Spinal cord (tissue), 10 donors: ENCODE measurements around the gene ZNF740. TPM values are rescaled to one million over a fixed set of nuclear protein-coding genes. Genes with fewer than 3 reads are reported as not detected.
A peak's percentile ranks its signal among the peaks of the same experiment; 100 is the strongest.

Experiments used
- DNase-seq, 6 donors: peaks; one replicate each; pipeline versions ENCODE4 v3.0.0 to v3.0.0-alpha.2; 2013 to 2015; ENCODE audit warnings: low spot score in 6 of 6, low read depth in 4 of 6
- H3K27ac ChIP-seq: one replicate; pipeline ENCODE4 v1.5.1; 2013; ENCODE audit warnings: low read depth, low read length, control low read depth
- H3K27me3 ChIP-seq: one replicate; pipeline ENCODE4 v1.6.1; 2013; ENCODE audit warnings: low read length; ENCODE audit not compliant: control insufficient read depth, insufficient read depth
- H3K36me3 ChIP-seq: one replicate; pipeline ENCODE4 v1.6.1; 2013; ENCODE audit warnings: low read length; ENCODE audit not compliant: control insufficient read depth, insufficient read depth
- H3K4me1 ChIP-seq: one replicate; pipeline ENCODE4 v1.6.1; 2013; ENCODE audit warnings: low read length; ENCODE audit not compliant: control insufficient read depth, insufficient read depth
- H3K4me3 ChIP-seq: one replicate; pipeline ENCODE4 v1.5.1; 2013; ENCODE audit warnings: low read depth, low read length, control low read depth
- H3K9me3 ChIP-seq: one replicate; pipeline ENCODE4 v1.6.1; 2013; ENCODE audit warnings: low read length; ENCODE audit not compliant: control insufficient read depth, insufficient read depth
- WGBS: methylation state at CpG from one replicate; pipeline ENCODE4 v1.1.5; 2013; ENCODE audit warnings: missing lambda C conversion rate; ENCODE audit not compliant: insufficient coverage; 5-methylcytosine and 5-hydroxymethylcytosine counted together
- polyA plus RNA-seq, 2 donors: library from polyadenylated mRNA; unstranded; fragments of 120-200 nt; gene quantifications; one replicate each; pipeline ENCODE4 v1.2.1, GENCODE V29; 2013; ENCODE audit not compliant: insufficient read length in 2 of 2
- total RNA-seq, 2 donors: library from RNA; depleted of rRNA in 1 of 2; stranded (reverse); fragments of 120-200 nt in 1 of 2; fragments of >200 nt in 1 of 2; gene quantifications; one replicate each; pipeline versions ENCODE4 v1.2.3 to v1.2.4, GENCODE V29; 2013 to 2014
- donor health status: healthy.

The ZNF740 gene
- total and polyA plus RNA-seq, 4 donors = 20.1 to 46.4 (median 33.3) TPM

- Histone ChIP-seq H3K27ac (no peak overlapping the region), H3K36me3 (peaks cover 32% of the 10 kb centered on the region), H3K9me3 (no peaks in the 10 kb centered on the region), H3K4me3 (no peak overlapping the region), H3K4me1 (peaks cover 16% of the 10 kb centered on the region), H3K27me3 (no peaks in the 10 kb centered on the region)
- DNase-seq = no peak
- WGBS = 66% methylated on average over 3 of the region's 4 CpGs
These were observed 30.3 kb downstream of the ZNF740 start for GRCh38 chr12:53210843-53211242.

- Histone ChIP-seq H3K4me1 (peaks cover 19% of the 10 kb centered on the region), H3K36me3 (peaks cover 32% of the 10 kb centered on the region), H3K27me3 (no peaks in the 10 kb centered on the region), H3K27ac (no peak overlapping the region), H3K4me3 (no peak overlapping the region), H3K9me3 (no peaks in the 10 kb centered on the region)
- DNase-seq = no peak
- WGBS = 85% methylated on average over 13 of the region's 13 CpGs
These were observed 31.2 kb downstream of the ZNF740 start for GRCh38 chr12:53211476-53212381.

GRCh38 chr12:53212931-53213330, 32.4 kb downstream of the ZNF740 start:
- H3K27ac ChIP-seq = no peak overlapping the region
- no peak for DNase-seq
- H3K4me3 ChIP-seq = no peak overlapping the region
- peaks cover 31% of the 10 kb centered on the region for H3K4me1 ChIP-seq
- H3K27me3 ChIP-seq = no peaks in the 10 kb centered on the region
- WGBS = 66% methylated on average over 12 of the region's 12 CpGs
- no peaks in the 10 kb centered on the region for H3K9me3 ChIP-seq
- peaks cover 32% of the 10 kb centered on the region for H3K36me3 ChIP-seq

- Histone ChIP-seq H3K27me3 (no peaks in the 10 kb centered on the region), H3K4me1 (peaks cover 35% of the 10 kb centered on the region), H3K4me3 (no peak overlapping the region), H3K9me3 (no peaks in the 10 kb centered on the region), H3K27ac (no peak overlapping the region), H3K36me3 (peaks cover 32% of the 10 kb centered on the region)
- peak in 3 of 6 donors; percentile 62 to 92 (median 89) for DNase-seq
- 6% methylated on average over 14 of the region's 14 CpGs for WGBS
These were observed 32.8 kb downstream of the ZNF740 start for GRCh38 chr12:53213348-53213747.

DNA sequence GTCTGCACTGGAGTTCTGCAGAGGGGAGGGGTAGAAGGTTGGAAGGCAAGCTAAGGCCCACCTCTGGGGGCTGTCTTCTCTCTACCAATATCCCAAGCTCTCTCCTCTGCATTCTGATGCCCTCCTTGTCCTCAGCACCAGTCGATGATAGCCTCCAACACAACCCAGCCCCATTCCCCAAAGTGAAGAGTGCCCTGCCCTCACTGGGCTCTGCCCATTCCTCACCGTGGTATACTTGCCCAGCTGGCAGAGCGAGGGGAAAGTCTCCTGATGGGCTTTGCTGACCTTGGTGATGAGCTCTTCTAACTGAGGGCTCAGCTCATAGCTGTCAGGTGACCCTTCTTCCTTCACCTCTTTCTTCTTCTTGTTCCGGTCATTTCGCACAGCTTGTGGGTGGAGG, 33.7 kb downstream of the ZNF740 start:
- Histone ChIP-seq H3K4me3 (no peak overlapping the region), H3K36me3 (peaks cover 32% of the 10 kb centered on the region), H3K27me3 (no peaks in the 10 kb centered on the region), H3K4me1 (peaks cover 39% of the 10 kb centered on the region), H3K9me3 (no peaks in the 10 kb centered on the region), H3K27ac (no peak overlapping the region)
- 90% methylated on average over 5 of the region's 5 CpGs for WGBS
- DNase-seq = no peak

- H3K27ac ChIP-seq = no peak overlapping the region
- H3K4me1 ChIP-seq = peaks cover 46% of the 10 kb centered on the region
- 88% methylated on average over 10 of the region's 12 CpGs for WGBS
These were observed 34.3 kb downstream of the ZNF740 start for GRCh38 chr12:53214687-53215455.

GRCh38 chr12:53215497-53215896, 35.0 kb downstream of the ZNF740 start:
- Histone ChIP-seq H3K27me3 (no peaks in the 10 kb centered on the region), H3K27ac (no peak overlapping the region), H3K36me3 (peaks cover 32% of the 10 kb centered on the region), H3K9me3 (no peaks in the 10 kb centered on the region), H3K4me3 (no peak overlapping the region), H3K4me1 (peaks cover 52% of the 10 kb centered on the region)
- WGBS = no CpG with 5 or more reads among the region's 8 CpGs
- DNase-seq = no peak

More at GRCh38 chr12:53214687-53215455, 34.3 kb downstream of the ZNF740 start:
- H3K4me3 ChIP-seq = no peak overlapping the region
- H3K36me3 ChIP-seq = peaks cover 32% of the 10 kb centered on the region
- no peaks in the 10 kb centered on the region for H3K9me3 ChIP-seq
- no peak for DNase-seq
- no peaks in the 10 kb centered on the region for H3K27me3 ChIP-seq

DNA sequence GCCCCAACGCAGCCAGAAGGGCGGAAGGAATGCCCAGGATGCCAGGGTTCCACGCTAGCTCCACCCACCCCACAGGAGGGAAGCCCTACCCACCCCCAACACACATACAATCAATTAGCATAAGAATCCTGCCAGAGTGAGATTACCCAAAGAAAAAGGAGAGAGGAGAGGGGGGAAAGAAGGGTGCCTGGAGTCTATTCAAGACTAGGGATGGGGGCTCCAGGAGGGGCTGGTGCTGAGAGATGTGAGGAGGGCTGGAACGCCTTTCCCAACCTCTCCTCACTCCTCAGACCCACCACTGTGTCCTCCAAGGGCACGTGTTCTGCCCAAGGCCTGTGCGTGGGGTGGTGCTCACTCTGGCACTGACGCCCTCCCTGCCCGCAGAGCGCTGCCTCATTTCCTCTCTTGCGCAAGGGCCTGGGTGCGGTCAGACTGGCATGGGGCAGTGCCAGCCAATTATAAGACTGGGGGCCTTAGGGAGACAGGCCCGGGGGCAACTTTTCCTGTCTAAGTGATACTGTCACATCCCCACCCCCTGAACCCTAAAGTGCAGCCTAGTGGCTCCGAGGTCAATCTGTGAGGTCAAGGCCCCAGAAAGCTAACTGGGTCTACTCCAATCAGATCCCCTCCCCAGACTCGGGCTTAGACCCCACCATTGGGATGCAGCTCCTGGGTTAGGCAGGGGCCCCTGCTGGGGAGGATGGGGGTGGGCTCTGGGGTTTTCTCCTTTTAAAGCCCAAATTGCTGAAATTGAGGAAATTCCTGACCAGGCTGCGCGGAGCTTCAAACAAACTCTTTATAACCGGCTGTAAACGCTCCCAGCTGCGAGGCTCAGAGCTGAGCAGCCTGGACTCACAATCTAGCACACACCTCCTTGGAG, 36.8 kb downstream of the ZNF740 start:
- peaks cover 17% of the 10 kb centered on the region for H3K36me3 ChIP-seq
- no peaks in the 10 kb centered on the region for H3K9me3 ChIP-seq
- DNase-seq = no peak
- no peaks in the 10 kb centered on the region for H3K27me3 ChIP-seq
- H3K27ac ChIP-seq = peak overlapping the region; percentile 64
- 49% methylated on average over 13 of the region's 19 CpGs for WGBS
- peaks cover 62% of the 10 kb centered on the region for H3K4me1 ChIP-seq
- H3K4me3 ChIP-seq = no peak overlapping the region

GRCh38 chr12:53217931-53218307, 37.4 kb downstream of the ZNF740 start:
- H3K27ac ChIP-seq = peak overlapping the region; percentile 64
- no peaks in the 10 kb centered on the region for H3K27me3 ChIP-seq
- WGBS = 41% methylated on average over 3 of the region's 3 CpGs
- H3K4me1 ChIP-seq = peaks cover 68% of the 10 kb centered on the region
- H3K36me3 ChIP-seq = peaks cover 14% of the 10 kb centered on the region
- no peaks in the 10 kb centered on the region for H3K9me3 ChIP-seq
- DNase-seq = no peak
- peak overlapping the region; percentile 79 for H3K4me3 ChIP-seq
